ENCODE results near the gene RAPGEF1. TPM values are rescaled to one million over a fixed set of nuclear protein-coding genes. Genes with fewer than 3 reads are reported as not detected.

RAPGEF1 gene
- total RNA-seq, 2 donors from 2014 or later, result 59.7 to 73.0 TPM

- Histone ChIP-seq H3K36me3 (peaks cover 27% of the 10 kb centered on the region), H3K27me3 (replicated peaks; ENCODE audit: insufficient read depth) (no peaks in the 10 kb centered on the region), H3K9me3 (no peaks in the 10 kb centered on the region), H3K4me1 (ENCODE audit: control insufficient read depth in 1 of 2, low read depth in 2 of 2) (no peaks in the 10 kb centered on the region), H3K27ac (no peak overlapping the region), H3K4me3 (no peak overlapping the region)
- DNase-seq (ENCODE audit: low spot score) (no peak), ATAC-seq (ENCODE audit: insufficient number of reproducible peaks, low FRiP score, low read depth) (no peak)
- TF ChIP-seq CTCF (IDR thresholded peaks at IDR 0.05), result no peak
These were observed 115.0 kb downstream of the RAPGEF1 start for GRCh38 chr9:131624636-131625507.

GRCh38 chr9:131623655-131624330 is 116.1 kb downstream of the RAPGEF1 start:
- DNase-seq (ENCODE audit: low spot score), result no peak
- ATAC-seq (ENCODE audit: insufficient number of reproducible peaks, low FRiP score, low read depth), result no peak
- TF ChIP-seq CTCF (IDR thresholded peaks at IDR 0.05), result no peak
- Histone ChIP-seq H3K36me3 (peaks cover 38% of the 10 kb centered on the region), H3K4me1 (ENCODE audit: control insufficient read depth in 1 of 2, low read depth in 2 of 2) (no peaks in the 10 kb centered on the region), H3K9me3 (no peaks in the 10 kb centered on the region), H3K27ac (no peak overlapping the region), H3K27me3 (replicated peaks; ENCODE audit: insufficient read depth) (no peaks in the 10 kb centered on the region), H3K4me3 (no peak overlapping the region)

- no peak for TF ChIP-seq CTCF (IDR thresholded peaks at IDR 0.05)
- peaks cover 2 to 8% of the 10 kb centered on the region in 2 donors for H3K4me1 ChIP-seq (ENCODE audit: control insufficient read depth in 1 of 2, low read depth in 2 of 2)
- DNase-seq (ENCODE audit: low spot score) (no peak), ATAC-seq (ENCODE audit: insufficient number of reproducible peaks, low FRiP score, low read depth) (no peak)
- no peak overlapping the region for H3K27ac ChIP-seq
- no peak overlapping the region for H3K4me3 ChIP-seq
- H3K9me3 ChIP-seq, result no peaks in the 10 kb centered on the region
- peaks cover 45% of the 10 kb centered on the region for H3K36me3 ChIP-seq
- H3K27me3 ChIP-seq (replicated peaks; ENCODE audit: insufficient read depth), result no peaks in the 10 kb centered on the region
These were observed 117.4 kb downstream of the RAPGEF1 start for GRCh38 chr9:131622523-131622922.

DNA sequence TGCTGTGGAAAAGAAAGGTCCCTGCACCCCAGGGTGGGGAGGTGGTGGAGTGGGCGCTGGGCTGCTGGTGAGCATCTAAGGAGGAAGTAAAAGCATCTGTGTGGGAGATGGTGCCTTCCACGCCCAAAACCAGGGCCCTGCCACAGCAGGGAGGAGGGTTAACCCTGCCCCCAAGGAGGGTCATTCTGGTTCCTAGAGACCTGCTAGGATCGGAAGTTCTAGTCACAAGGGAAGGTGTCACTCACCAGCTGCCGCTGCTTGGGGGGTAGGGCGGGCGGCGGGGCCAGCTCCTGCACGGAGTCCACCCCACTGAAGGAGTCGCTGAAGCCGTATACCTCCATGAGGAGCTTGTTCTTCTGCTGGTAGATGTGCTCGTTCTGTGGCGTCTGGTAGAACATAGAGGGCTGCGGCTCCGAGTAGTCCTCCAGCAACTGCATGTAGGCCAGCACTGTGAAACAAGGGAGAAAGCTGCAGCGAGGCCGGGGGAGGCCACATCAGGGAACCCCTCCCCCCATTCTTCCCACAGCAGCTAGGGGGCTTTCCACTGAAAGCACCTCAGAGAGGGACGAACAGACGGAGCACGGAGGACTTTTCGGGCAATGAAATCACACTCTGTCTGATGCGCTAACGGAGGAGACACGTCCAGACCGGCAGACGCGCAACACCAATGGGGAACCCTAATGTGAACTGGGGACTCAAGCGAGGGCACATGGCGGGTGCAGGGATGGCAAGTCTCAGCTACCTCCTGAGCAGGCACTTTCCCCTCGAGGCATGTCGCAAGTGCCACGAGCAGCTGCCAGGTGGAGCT is 118.1 kb downstream of the RAPGEF1 start:
- no peak overlapping the region for H3K27ac ChIP-seq
- no peak overlapping the region for H3K4me3 ChIP-seq
- peaks cover 2 to 9% of the 10 kb centered on the region in 2 donors for H3K4me1 ChIP-seq (ENCODE audit: control insufficient read depth in 1 of 2, low read depth in 2 of 2)
- no peaks in the 10 kb centered on the region for H3K27me3 ChIP-seq (replicated peaks; ENCODE audit: insufficient read depth)
- peaks cover 49% of the 10 kb centered on the region for H3K36me3 ChIP-seq
- DNase-seq (ENCODE audit: low spot score) (no peak), ATAC-seq (ENCODE audit: insufficient number of reproducible peaks, low FRiP score, low read depth) (no peak)
- no peak for TF ChIP-seq CTCF (IDR thresholded peaks at IDR 0.05)
- H3K9me3 ChIP-seq, result no peaks in the 10 kb centered on the region

All from thoracic aorta (tissue), 2 donors.